Measurements from ENCODE around the gene NEK1.

NEK1 gene

DNA sequence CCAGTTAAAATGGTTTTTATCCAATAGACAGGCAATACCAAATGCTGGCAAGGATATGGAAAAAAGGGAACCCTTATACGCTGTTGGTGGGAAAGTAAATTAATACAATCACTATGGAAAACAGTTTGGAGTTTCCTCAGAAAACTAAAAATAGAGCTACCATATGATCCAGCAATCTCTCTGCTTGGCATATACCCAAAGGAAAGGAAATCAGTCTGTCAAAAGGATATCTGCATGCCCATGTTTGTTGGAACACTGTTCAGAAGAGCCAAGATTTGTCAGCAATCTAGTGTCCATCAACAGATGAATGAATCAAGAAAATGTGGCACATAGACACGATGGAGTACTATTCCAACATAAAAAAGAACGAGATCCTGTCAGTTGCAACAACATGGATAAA lies 250.6 kb downstream of the NEK1 start:
- no peak for DNase-seq

DNA sequence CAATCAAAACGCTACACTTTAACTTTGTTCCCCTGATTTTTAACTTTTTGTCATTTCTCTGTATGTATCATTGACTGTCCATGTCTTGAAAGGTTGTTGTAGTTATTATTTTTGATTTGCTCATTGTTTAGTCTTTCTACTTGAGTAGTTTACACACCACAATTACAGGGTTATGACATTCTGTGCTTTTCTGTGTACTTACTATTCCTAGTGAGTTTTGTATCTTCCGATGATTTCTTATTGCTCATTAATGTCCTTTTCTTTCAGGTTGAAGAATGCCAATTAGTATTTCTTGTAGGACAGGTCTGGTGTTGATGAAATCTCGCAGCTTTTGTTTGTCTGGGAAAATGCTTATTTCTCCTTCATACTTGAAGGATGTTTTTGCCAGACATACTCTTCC lies 252.4 kb downstream of the NEK1 start:
- DNase-seq, result no peak

GRCh38 chr4:169352360-169352759 lies 260.0 kb downstream of the NEK1 start:
- DNase-seq, result no peak

DNA sequence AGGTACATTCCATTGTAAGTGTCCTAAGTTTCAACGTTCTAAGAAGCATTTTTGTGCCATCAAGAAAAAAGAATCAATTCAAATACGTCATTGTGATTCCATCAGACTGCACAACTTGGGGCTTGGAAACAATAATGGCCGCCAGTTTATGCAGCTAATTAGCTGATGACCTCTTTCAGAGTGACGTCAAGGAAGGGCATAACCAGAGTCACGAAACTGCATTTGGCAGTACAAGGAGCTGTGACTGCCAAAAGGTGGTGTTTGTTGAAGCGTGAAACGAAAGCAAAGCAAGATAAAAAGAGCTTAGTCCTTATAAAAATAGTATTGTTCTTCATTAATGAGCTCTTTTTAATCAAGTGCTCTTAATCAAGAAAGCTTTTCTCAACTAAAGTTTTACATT lies 260.5 kb downstream of the NEK1 start:
- DNase-seq, result no peak

GRCh38 chr4:169348541-169348940 lies 263.8 kb downstream of the NEK1 start:
- no peak for DNase-seq

DNA sequence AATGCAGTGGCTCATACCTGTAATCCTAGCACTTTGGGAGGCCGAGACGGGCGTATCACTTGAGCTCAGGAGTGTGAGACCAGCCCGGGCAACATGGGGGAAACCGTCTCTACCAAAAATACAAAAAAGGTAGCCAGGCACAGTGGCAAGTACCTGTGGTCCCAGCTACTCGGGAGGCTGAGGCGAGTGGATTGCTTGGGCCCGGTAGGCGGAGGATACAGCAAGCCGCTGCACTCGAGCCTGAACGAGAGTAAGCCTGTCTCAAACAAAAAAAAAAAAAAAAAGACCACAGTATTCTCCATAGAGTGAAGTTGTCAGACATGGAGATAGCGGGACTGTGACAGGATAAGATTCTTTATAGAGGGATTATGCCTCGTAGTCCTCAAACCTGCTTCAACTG lies 265.5 kb downstream of the NEK1 start:
- DNase-seq, result no peak

GRCh38 chr4:169345316-169345721 lies 267.1 kb downstream of the NEK1 start:
- DNase-seq, result no peak
